GM21786 (cell line): ENCODE results near the gene RFX4.
"Not testable (repeated sequence)": the region's sequence is repeated elsewhere in the genome, so short reads cannot be mapped to it uniquely, and the experiment has no call there.

Experiments used
- ATAC-seq: cut with Tn5 transposase; IDR thresholded peaks from one replicate; pipeline ENCODE4 v1.9.1; 2021; ENCODE audit not compliant: unreplicated experiment

The RFX4 gene

DNA sequence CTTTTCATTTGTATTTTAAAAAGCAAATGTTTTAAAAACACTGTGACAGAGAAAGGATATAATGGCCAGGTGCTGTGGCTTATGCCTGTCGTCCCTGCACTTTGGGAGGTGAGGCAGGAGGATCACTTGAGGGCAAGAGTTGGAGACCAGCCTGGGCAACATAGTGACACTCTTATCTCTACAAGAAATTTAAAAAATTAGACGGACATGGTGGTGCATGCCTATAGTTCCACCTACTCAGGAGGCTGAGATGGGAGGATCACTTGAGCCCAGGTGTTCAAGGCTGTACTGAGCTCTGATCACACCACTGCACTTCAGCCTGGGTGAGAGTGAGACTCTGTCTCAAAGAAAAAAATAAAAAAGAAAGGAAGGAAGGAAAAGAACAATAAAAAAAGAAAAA lies 7.8 kb downstream of the RFX4 start:
- ATAC-seq, result no peak

- no peak for ATAC-seq
Observed at GRCh38 chr12:106594447-106594846, 11.6 kb downstream of the RFX4 start.

DNA sequence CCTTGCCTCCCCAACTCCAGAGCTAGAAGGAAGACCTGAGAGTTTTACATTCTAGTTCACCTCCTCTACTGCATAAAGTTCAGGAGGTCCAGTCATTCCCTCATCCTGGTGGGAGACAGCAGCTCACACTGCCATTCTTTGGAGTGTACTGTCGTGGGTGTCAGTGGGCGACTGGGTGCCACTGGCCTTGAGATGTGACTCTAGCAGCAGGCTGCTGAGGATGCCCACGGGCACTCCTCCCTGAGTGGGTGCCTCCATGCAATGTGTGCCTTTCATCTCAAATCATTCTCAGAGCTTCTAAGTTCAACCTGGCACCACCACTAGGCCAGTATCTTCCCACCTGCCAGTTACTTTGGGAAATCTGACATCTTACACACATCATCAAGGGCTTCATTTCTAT lies 12.5 kb downstream of the RFX4 start:
- no peak for ATAC-seq

DNA sequence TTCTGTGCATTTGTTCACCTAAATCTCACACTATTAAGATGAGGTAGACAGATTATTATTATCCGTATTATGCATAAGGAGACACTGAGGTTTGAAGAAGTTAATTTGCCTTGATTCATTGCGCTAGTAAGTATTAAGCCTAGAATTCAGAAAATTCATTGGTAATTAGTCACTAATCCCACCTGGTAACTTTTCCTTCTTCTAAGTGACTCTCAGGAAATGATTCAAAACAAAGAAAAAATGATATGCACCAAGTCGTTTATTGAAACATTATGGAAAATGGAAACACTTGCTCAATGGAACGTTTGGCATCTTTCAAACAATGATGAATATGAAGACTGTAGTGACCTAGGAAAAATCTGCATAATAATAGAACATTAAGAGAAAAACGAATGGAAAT lies 15.2 kb downstream of the RFX4 start:
- ATAC-seq, result no peak

DNA sequence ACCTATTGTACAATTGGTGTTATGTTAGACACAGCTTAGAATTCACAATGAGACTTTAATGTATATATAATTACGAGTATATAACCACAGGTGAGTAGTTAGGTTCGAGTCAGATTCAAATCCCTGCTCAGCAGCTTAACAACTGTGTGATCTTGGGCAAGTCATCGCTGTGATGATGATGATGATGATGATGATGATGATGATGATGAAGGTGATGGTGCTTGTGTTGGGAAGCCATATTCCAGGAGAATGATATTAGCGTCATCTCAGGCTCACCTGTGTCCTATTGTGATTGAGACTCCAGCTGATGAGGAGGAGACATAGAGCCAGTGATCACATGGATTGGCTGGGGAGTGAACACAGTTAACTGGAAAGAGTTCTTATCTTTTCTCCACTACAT lies 16.5 kb downstream of the RFX4 start:
- no peak for ATAC-seq

- no peak for ATAC-seq
Observed at GRCh38 chr12:106600503-106600902, 17.7 kb downstream of the RFX4 start.

DNA sequence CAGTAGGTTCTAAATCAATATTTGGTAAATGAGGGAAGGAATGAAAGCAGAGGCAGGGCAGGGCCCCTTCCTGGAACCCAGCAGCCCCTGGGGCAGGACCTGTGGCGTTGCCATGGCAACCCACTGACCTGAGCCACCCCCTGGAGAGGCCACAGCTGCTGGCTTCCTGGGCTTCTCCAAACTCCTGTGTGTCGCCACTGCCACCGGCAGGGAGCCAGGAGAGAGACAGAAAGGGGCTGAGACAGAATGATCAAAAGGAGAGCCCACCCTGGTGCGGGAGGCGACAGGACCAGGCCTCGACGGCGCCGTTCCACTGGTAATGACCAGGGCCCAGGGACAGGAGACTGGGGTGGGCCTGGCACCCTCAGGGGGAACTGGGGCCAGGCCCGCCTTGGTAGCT lies 18.2 kb downstream of the RFX4 start:
- no peak for ATAC-seq

GRCh38 chr12:106601496-106601895 lies 18.7 kb downstream of the RFX4 start:
- no peak for ATAC-seq

- no peak for ATAC-seq
Observed at GRCh38 chr12:106602076-106602475, 19.3 kb downstream of the RFX4 start.

- ATAC-seq, result no peak
Observed at GRCh38 chr12:106605254-106605653, 22.4 kb downstream of the RFX4 start.

GRCh38 chr12:106620588-106620987 lies 37.8 kb downstream of the RFX4 start:
- ATAC-seq, result not testable (repeated sequence)

DNA sequence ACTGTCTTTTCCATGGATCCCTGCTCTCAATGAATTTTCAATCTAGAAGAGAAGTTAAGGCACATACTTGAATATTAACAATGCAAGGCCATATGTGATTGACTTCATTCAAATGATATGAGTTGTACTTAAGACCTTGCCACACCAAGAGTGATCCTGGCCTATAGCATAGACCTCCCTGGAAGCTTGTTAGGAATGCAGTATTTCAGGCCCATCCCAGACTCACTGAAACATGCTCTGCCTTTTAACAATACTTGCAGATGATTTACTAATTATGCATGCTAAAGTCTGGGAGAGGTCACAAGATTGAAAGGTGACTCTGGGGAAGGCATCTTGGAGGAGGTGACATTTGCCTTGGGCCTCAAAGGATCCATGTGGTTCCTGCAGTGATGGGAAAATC lies 43.2 kb downstream of the RFX4 start:
- ATAC-seq, result no peak

DNA sequence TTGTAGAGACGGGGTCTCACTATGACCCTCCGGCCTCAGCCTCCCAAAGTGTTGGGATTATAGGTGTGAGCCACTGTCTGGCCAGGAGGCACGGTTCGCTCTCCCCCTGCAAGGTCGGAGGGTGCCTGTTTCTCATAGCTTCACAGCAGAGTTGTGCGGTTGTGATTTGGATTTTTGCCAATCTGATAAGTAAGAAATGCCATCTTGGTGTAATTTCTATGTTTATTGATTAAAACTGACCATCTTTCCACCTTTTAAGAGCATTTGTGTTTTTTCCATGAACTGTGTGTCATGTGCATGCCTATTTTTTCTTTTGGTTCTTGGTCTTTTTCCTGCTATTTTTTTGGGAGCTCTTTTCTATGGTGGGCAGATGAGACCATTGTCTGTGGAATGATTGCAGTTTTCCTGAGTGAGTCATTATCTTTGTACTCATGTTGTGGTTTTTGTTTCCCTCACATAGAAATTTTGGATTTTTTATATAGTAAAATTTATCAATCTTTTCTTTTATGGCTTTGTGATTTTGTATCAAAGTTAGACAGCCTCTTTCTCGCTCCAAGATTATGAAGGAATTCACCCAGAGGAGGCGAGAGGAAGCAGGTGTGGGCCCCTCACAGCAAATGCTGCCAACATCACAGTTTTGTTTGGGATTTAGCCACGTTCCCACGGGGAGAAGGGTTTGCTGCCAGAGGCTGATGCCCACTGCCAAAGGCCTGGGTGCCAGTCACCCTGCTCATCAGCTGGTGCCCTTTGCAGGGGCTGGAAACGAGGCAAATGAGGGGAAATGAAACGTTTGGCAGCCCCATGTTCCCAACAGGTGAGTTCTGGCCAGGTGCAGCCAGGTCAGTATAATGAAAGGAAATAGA lies 47.2 kb downstream of the RFX4 start:
- no peak for ATAC-seq

- ATAC-seq, result no peak
Observed at GRCh38 chr12:106631150-106631549, 48.3 kb downstream of the RFX4 start.

GRCh38 chr12:106631797-106632196 lies 49.0 kb downstream of the RFX4 start:
- no peak for ATAC-seq

- no peak for ATAC-seq
Observed at GRCh38 chr12:106632797-106633450, 50.1 kb downstream of the RFX4 start.

GRCh38 chr12:106633451-106633823 lies 50.6 kb downstream of the RFX4 start:
- no peak for ATAC-seq

DNA sequence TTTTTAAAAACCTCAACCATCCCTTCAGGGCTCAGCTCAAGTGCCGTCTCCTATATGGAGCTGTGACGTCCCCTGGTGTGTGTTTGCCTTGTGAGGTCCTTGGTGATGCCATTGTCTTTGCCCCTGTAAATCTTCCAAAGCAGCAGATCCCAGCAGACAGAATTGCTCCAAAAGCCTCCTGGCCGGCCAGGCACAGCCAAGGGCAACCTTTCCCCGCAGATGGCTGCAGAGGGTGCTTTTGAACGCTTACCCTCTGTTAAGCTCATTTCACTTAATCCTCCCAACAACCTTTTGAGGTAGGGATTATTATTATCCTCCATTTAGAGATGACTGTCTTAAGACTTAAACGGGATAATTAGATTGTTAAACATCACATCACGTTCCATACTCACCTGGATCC lies 51.4 kb downstream of the RFX4 start:
- no peak for ATAC-seq

GRCh38 chr12:106643000-106643399 lies 60.2 kb downstream of the RFX4 start:
- ATAC-seq, result no peak

DNA sequence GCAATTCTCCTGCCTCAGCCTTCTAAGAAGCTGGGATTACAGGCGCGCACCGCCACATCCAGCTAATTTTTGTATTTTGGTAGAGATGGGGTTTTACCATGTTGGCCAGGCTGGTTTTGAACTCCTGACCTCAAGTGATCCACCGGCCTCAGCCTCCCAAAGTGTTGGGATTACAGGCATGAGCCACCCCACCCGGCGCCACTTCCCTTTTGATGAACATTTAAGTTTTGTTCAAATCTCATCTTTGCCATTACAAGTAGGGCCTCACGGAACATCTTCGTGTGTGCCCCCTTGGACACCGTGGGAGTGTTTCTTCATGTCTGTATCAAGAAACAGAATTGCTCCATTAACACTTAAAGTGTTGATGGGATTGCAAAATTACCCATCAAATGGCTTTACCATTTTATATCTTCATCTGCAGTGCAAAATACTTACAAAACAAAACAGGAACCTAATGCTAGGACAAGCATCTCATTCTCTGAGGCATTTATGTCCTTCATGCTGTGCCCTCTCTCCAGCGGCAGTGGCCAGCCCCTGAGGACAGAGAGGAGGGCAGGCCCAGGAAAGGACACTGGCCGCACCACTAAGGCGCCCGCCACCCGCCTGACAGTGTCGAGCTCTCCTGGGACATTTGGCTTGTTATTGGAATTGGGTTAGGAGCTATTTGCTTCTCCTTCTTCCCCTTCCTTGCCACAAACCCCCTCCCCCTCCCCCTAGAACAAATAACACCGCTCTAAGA lies 61.7 kb downstream of the RFX4 start:
- ATAC-seq, result no peak

GRCh38 chr12:106645074-106645421 lies 62.2 kb downstream of the RFX4 start:
- ATAC-seq, result no peak
